Non-pigmented ciliary epithelial cell (primary cell): ENCODE results near the gene UBXN4.
A peak's percentile ranks its signal among the peaks of the same experiment; 100 is the strongest.
"Not testable (repeated sequence)": the region's sequence is repeated elsewhere in the genome, so short reads cannot be mapped to it uniquely, and the experiment has no call there.

Experiments
- DNase-seq: peaks from one replicate; pipeline ENCODE4 v3.0.0-alpha.2; 2010; ENCODE audit warnings: low read depth

The UBXN4 gene

GRCh38 chr2:135807874-135808273 is 66.2 kb downstream of the UBXN4 start:
- not testable (repeated sequence) for DNase-seq

GRCh38 chr2:135812907-135813511 is 71.4 kb downstream of the UBXN4 start:
- no peak for DNase-seq

GRCh38 chr2:135815269-135815668 is 73.6 kb downstream of the UBXN4 start:
- DNase-seq: no peak

GRCh38 chr2:135817466-135817865 is 75.8 kb downstream of the UBXN4 start:
- DNase-seq: no peak

- no peak for DNase-seq
Observed at GRCh38 chr2:135817951-135818350, 76.3 kb downstream of the UBXN4 start.

- DNase-seq: no peak
Observed at GRCh38 chr2:135818937-135819610, 77.4 kb downstream of the UBXN4 start.

GRCh38 chr2:135820003-135820618 is 78.5 kb downstream of the UBXN4 start:
- peak; percentile 53 for DNase-seq

- no peak for DNase-seq
Observed at GRCh38 chr2:135821190-135821589, 79.5 kb downstream of the UBXN4 start.

GRCh38 chr2:135822855-135823254 is 81.2 kb downstream of the UBXN4 start:
- DNase-seq: no peak

GRCh38 chr2:135825131-135825530 is 83.5 kb downstream of the UBXN4 start:
- DNase-seq: no peak

- DNase-seq: no peak
Observed at GRCh38 chr2:135825550-135826176, 84.0 kb downstream of the UBXN4 start.

GRCh38 chr2:135826544-135826943 is 84.9 kb downstream of the UBXN4 start:
- DNase-seq: no peak

- no peak for DNase-seq
Observed at GRCh38 chr2:135829378-135830135, 87.9 kb downstream of the UBXN4 start.

- no peak for DNase-seq
Observed at GRCh38 chr2:135831180-135831812, 89.6 kb downstream of the UBXN4 start.

- no peak for DNase-seq
Observed at GRCh38 chr2:135832891-135833290, 91.2 kb downstream of the UBXN4 start.
